Measurements from ENCODE around the gene IMPDH2. TPM values are rescaled to one million over a fixed set of nuclear protein-coding genes. Genes with fewer than 3 reads are reported as not detected.

The IMPDH2 gene
- total and polyA plus RNA-seq, 3 donors from 2014 or later = 93.0 to 98.5 (median 95.0) TPM

- Histone ChIP-seq H3K9me3 (no peaks in the 10 kb centered on the region), H3K27me3 (no peaks in the 10 kb centered on the region), H3K27ac (no peak overlapping the region), H3K4me3 (no peak overlapping the region), H3K36me3 (ENCODE audit: low read depth, missing control alignments) (no peaks in the 10 kb centered on the region), H3K4me1 (peaks cover 17% of the 10 kb centered on the region)
- intact Hi-C loops (cut with DNase I; ENCODE audit: low total_unique reads) = no loop called here
- WGBS, 2 donors = 90 to 94% methylated on average over 16 of the region's 16 CpGs
- TF ChIP-seq CTCF (IDR thresholded peaks at IDR 0.05) = no peak
- no peak for TF ChIP-seq POLR2A (IDR thresholded peaks at IDR 0.05)
- DNase-seq = no peak
Observed at GRCh38 chr3:49004352-49005302, 24.6 kb downstream of the IMPDH2 start.

DNA sequence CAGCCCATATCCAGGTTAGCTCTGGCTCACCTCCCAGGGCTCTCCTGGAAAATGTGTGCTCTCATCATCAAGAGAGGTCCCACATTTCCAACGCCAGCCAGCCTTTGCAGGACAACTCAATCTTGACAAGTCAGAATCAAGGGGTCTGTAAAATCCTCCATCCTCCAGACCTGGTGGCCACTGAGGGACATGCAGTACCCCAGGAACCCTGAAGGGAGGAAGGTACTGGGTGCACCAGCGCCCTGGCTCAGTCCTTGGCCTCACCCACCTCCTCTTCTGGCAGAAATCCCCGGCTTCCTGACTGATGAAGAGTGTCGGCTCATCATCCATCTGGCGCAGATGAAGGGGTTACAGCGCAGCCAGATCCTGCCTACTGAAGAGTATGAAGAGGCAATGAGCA is 28.0 kb downstream of the IMPDH2 start:
- H3K27ac ChIP-seq = no peak overlapping the region
- peaks cover 2% of the 10 kb centered on the region for H3K4me1 ChIP-seq
- no peaks in the 10 kb centered on the region for H3K36me3 ChIP-seq (ENCODE audit: low read depth, missing control alignments)
- no peak for DNase-seq
- no peak overlapping the region for H3K4me3 ChIP-seq
- TF ChIP-seq POLR2A (IDR thresholded peaks at IDR 0.05) (no peak), CTCF (IDR thresholded peaks at IDR 0.05) (no peak)
- 90 to 92% methylated on average over 2 to 6 of the region's 6 CpGs for WGBS, 2 donors
- H3K9me3 ChIP-seq = no peaks in the 10 kb centered on the region
- intact Hi-C loops (cut with DNase I; ENCODE audit: low total_unique reads) = no loop called here
- no peaks in the 10 kb centered on the region for H3K27me3 ChIP-seq

DNA sequence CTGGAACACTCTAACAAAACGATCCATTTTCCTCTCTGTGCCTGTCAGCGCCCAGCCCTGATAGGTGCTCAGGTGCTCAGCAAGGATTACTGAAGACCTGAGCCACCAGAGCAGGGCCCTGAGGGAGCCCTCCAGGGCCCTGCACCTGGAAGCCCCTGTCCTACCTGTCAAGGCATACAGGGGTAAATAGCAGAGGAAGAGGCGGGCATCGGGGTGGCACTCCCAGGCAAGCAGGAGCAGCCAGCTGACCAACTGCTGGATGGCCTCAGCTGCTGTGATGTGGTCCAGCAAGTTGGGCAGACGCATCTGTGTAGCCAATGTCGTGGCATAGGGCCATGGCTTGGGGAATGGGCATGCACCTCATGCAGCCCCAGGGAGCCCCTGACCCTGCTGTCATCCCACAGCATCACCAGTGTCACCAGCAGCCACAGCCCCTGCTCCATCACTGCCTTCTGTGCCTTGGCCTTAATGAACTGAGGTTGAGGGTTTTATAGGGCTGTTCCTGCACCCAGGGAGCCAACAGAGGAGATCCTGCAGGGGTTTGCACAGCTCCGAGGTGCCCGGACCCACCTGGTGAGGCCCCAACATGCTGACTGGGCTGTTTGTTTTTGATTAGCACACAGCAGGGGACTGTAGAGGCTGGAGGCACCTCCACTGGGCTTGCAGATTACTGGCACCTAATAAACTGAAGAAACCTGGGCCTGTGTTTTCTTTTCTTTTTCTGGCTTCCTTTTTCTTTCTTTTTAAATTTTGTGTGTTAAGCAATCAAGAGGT is 29.9 kb downstream of the IMPDH2 start:
- H3K36me3 ChIP-seq (ENCODE audit: low read depth, missing control alignments) = no peaks in the 10 kb centered on the region
- DNase-seq = no peak
- intact Hi-C loops (cut with DNase I; ENCODE audit: low total_unique reads) = no loop called here
- TF ChIP-seq CTCF (IDR thresholded peaks at IDR 0.05) = no peak
- TF ChIP-seq POLR2A (IDR thresholded peaks at IDR 0.05) = no peak
- no peaks in the 10 kb centered on the region for H3K27me3 ChIP-seq
- H3K4me3 ChIP-seq = no peak overlapping the region
- WGBS, 2 donors = 86 to 93% methylated on average over 8 of the region's 8 CpGs
- H3K27ac ChIP-seq = no peak overlapping the region
- no peaks in the 10 kb centered on the region for H3K9me3 ChIP-seq
- no peaks in the 10 kb centered on the region for H3K4me1 ChIP-seq

- TF ChIP-seq POLR2A (IDR thresholded peaks at IDR 0.05) (no peak), CTCF (IDR thresholded peaks at IDR 0.05) (no peak)
- no peaks in the 10 kb centered on the region for H3K4me1 ChIP-seq
- intact Hi-C loops (cut with DNase I; ENCODE audit: low total_unique reads) = no loop called here
- no peak for DNase-seq
- no peaks in the 10 kb centered on the region for H3K36me3 ChIP-seq (ENCODE audit: low read depth, missing control alignments)
- H3K27me3 ChIP-seq = no peaks in the 10 kb centered on the region
- H3K27ac ChIP-seq = no peak overlapping the region
- no peaks in the 10 kb centered on the region for H3K9me3 ChIP-seq
- WGBS, 2 donors = 83 to 84% methylated on average over 20 of the region's 20 CpGs
- H3K4me3 ChIP-seq = no peak overlapping the region
Observed at GRCh38 chr3:48997714-48998637, 31.2 kb downstream of the IMPDH2 start.

Data from testis (tissue), 3 donors.